NCI-H187 treated with DMSO at 0.1 percent for 48 hours (cell line): ENCODE measurements around the gene OR10A2.
"Not testable (repeated sequence)": the region's sequence is repeated elsewhere in the genome, so short reads cannot be mapped to it uniquely, and the experiment has no call there.

ENCODE experiments used
- DNase-seq: peaks from one replicate; lab custom pipeline; 2025; lab: John Stamatoyannopoulos, UW

OR10A2 gene

GRCh38 chr11:6862961-6863360, at the start of gene OR10A2:
Gene OR10A2 (plus strand): TSS chr11:6863057. CDS start chr11:6869755, 6,698 bp downstream.
- DNase-seq: no peak

GRCh38 chr11:6813656-6814055, 49.2 kb upstream of the OR10A2 start:
- no peak for DNase-seq

- no peak for DNase-seq
These were observed 45.2 kb upstream of the OR10A2 start for GRCh38 chr11:6817694-6818093.

GRCh38 chr11:6818967-6819366, 43.9 kb upstream of the OR10A2 start:
- DNase-seq: no peak

GRCh38 chr11:6824136-6824823, 38.6 kb upstream of the OR10A2 start:
- DNase-seq: no peak

- no peak for DNase-seq
These were observed 37.6 kb upstream of the OR10A2 start for GRCh38 chr11:6825231-6825744.

- no peak for DNase-seq
These were observed 34.8 kb upstream of the OR10A2 start for GRCh38 chr11:6828103-6828502.

- no peak for DNase-seq
These were observed 29.5 kb upstream of the OR10A2 start for GRCh38 chr11:6833356-6833755.

- DNase-seq: no peak
These were observed 28.8 kb upstream of the OR10A2 start for GRCh38 chr11:6834021-6834420.

GRCh38 chr11:6841694-6842093, 21.2 kb upstream of the OR10A2 start:
- no peak for DNase-seq

- no peak for DNase-seq
These were observed 19.2 kb upstream of the OR10A2 start for GRCh38 chr11:6843670-6844069.

GRCh38 chr11:6844356-6844755, 18.5 kb upstream of the OR10A2 start:
- no peak for DNase-seq

- DNase-seq: no peak
These were observed 17.5 kb upstream of the OR10A2 start, which contains the start of gene OR10A5 for GRCh38 chr11:6845383-6845782. Gene OR10A5 (plus strand): TSS chr11:6845683. CDS start chr11:6845683, 0 bp downstream.

GRCh38 chr11:6850526-6850925, 12.3 kb upstream of the OR10A2 start:
- DNase-seq: no peak

- DNase-seq: not testable (repeated sequence)
These were observed 8.1 kb upstream of the OR10A2 start for GRCh38 chr11:6854801-6855200.

GRCh38 chr11:6855971-6856541, 6.8 kb upstream of the OR10A2 start:
- no peak for DNase-seq

- no peak for DNase-seq
These were observed 6.0 kb upstream of the OR10A2 start for GRCh38 chr11:6856871-6857270.

- no peak for DNase-seq
These were observed 1.6 kb downstream of the OR10A2 start for GRCh38 chr11:6864438-6864837.

- no peak for DNase-seq
These were observed 8.4 kb downstream of the OR10A2 start for GRCh38 chr11:6871278-6871677.

GRCh38 chr11:6875761-6876160, 12.9 kb downstream of the OR10A2 start:
- no peak for DNase-seq

GRCh38 chr11:6876325-6876724, 13.5 kb downstream of the OR10A2 start, which contains the start of gene OR10A4:
Gene OR10A4 (plus strand): TSS chr11:6876625. CDS start chr11:6876648, 23 bp downstream.
- DNase-seq: no peak

GRCh38 chr11:6876914-6877313, 14.1 kb downstream of the OR10A2 start:
- DNase-seq: no peak

GRCh38 chr11:6882751-6883150, 19.9 kb downstream of the OR10A2 start:
- no peak for DNase-seq
